ENCODE results near the gene KRT79. TPM values are rescaled to one million over a fixed set of nuclear protein-coding genes. Genes with fewer than 3 reads are reported as not detected.

KRT79 gene
- total RNA-seq, 1 experiment from 2014 or later: not detected

DNA sequence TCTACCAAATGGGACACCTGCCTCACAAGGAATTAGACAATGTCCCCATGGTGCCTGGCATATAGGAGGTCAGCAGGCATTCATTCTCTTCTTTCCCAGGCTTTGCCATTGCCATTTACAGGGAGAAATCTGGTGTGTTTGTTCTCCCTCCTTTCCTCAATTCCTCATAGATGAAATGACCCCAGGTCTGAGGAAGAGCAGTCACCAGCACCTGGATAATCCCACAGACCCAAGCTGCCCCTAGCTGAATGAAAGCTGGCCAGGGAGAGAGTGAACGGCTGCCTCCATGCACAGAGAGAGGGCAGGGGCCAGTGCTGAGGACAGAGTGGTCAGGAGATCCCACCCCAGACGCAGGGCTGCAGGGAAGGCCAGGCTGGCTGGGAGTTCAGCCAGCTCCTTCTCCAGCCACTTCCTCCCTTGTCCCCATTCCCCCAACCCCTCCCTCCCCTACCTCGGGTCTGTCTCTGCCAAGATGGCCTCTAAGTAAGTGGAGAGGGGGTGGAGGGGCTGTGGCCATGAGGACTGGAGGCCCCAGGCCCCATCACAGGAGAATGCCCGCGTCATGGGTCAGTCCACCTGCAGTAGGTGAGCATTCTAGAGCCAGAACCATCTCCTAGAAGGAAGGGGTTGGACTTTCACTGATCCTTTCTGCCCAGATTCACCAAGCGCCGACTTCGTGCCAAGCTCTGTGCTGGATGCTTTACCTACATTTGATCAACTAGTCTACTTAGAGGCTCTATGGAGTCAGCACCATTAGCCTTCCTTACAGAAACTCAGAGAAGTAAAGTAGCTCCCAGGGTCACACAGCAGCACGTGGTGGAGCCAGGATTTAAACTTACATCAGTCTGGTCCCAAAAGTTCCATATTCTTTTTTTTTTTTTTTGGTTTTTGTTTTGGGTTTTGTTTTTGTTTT, 18.2 kb downstream of the KRT79 start:
- H3K9me3 Mint-ChIP-seq (ENCODE audit: low read depth, unreplicated experiment): no peaks in the 10 kb centered on the region
- CTCF ChIA-PET: no interaction called here
- no peak overlapping the region for H3K4me3 Mint-ChIP-seq (ENCODE audit: low read depth, unreplicated experiment)
- intact Hi-C loops (cut with micrococcal nuclease; ENCODE audit: unreplicated experiment): no loop called here
- TF ChIP-seq, protein P1, sequence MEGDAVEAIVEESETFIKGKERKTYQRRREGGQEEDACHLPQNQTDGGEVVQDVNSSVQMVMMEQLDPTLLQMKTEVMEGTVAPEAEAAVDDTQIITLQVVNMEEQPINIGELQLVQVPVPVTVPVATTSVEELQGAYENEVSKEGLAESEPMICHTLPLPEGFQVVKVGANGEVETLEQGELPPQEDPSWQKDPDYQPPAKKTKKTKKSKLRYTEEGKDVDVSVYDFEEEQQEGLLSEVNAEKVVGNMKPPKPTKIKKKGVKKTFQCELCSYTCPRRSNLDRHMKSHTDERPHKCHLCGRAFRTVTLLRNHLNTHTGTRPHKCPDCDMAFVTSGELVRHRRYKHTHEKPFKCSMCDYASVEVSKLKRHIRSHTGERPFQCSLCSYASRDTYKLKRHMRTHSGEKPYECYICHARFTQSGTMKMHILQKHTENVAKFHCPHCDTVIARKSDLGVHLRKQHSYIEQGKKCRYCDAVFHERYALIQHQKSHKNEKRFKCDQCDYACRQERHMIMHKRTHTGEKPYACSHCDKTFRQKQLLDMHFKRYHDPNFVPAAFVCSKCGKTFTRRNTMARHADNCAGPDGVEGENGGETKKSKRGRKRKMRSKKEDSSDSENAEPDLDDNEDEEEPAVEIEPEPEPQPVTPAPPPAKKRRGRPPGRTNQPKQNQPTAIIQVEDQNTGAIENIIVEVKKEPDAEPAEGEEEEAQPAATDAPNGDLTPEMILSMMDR (IDR thresholded peaks at IDR 0.05; ENCODE audit: unreplicated experiment): no peak
- H3K27me3 Mint-ChIP-seq (ENCODE audit: unreplicated experiment): peaks cover 46% of the 10 kb centered on the region
- no TSS peak for BruUV-seq (replicated peaks)
- no peak overlapping the region for H3K27ac Mint-ChIP-seq (ENCODE audit: unreplicated experiment)
- no peaks in the 10 kb centered on the region for H3K36me3 Mint-ChIP-seq (ENCODE audit: insufficient read depth, unreplicated experiment)
- DNase-seq: no peak
- peaks cover 8% of the 10 kb centered on the region for H3K4me1 Mint-ChIP-seq (ENCODE audit: low read depth, unreplicated experiment)

DNA sequence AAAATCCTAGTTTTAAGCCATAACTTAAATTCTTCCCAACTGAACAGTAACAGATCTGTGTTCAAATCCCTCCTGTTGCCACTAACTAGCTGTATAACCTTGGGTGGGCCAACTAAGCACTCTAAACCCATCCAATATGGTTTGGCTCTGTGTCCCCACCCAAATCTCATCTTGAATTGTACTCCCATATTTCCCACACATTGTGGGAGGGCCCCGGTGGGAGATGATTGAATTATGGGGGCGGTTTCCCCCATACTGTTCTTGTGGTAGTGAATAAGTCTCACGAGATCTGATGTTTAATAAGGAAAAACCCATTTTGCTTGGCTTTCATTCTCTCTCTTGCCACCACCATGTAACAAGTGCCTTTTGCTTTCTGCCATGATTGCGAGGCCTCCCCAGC, 18.9 kb downstream of the KRT79 start:
- no TSS peak for BruUV-seq (replicated peaks)
- no peaks in the 10 kb centered on the region for H3K36me3 Mint-ChIP-seq (ENCODE audit: insufficient read depth, unreplicated experiment)
- no peak overlapping the region for H3K4me3 Mint-ChIP-seq (ENCODE audit: low read depth, unreplicated experiment)
- TF ChIP-seq, protein P1 (IDR thresholded peaks at IDR 0.05; ENCODE audit: unreplicated experiment): no peak
- CTCF ChIA-PET: no interaction called here
- no peaks in the 10 kb centered on the region for H3K9me3 Mint-ChIP-seq (ENCODE audit: low read depth, unreplicated experiment)
- intact Hi-C loops (cut with micrococcal nuclease; ENCODE audit: unreplicated experiment): no loop called here
- H3K27me3 Mint-ChIP-seq (ENCODE audit: unreplicated experiment): peaks cover 46% of the 10 kb centered on the region
- DNase-seq: no peak
- H3K27ac Mint-ChIP-seq (ENCODE audit: unreplicated experiment): no peak overlapping the region
- H3K4me1 Mint-ChIP-seq (ENCODE audit: low read depth, unreplicated experiment): peaks cover 8% of the 10 kb centered on the region

DNA sequence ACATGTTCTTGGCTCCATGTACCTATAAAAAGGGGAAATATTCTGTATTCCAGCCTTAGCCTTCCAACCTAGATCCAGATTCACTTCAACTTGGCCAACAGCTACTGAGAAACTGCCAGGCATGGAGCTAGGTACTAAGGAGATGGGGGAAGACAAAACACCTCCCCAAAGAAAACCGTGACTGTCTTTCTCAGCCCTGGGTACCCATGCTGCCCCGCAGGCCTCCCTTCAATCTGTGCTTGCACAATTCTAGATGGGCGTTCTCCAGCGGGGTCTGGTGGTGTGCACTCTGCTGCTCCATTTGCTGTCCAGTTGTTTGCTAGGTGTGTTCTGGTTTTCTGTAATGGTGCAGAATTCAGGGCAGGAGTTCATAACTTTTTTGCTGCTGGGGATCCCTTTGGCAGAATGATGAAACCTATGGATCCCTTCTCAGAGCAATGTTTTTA, 19.4 kb downstream of the KRT79 start:
- intact Hi-C loops (cut with micrococcal nuclease; ENCODE audit: unreplicated experiment): no loop called here
- no peaks in the 10 kb centered on the region for H3K36me3 Mint-ChIP-seq (ENCODE audit: insufficient read depth, unreplicated experiment)
- BruUV-seq (replicated peaks): no TSS peak
- H3K9me3 Mint-ChIP-seq (ENCODE audit: low read depth, unreplicated experiment): no peaks in the 10 kb centered on the region
- peaks cover 46% of the 10 kb centered on the region for H3K27me3 Mint-ChIP-seq (ENCODE audit: unreplicated experiment)
- H3K4me1 Mint-ChIP-seq (ENCODE audit: low read depth, unreplicated experiment): peaks cover 8% of the 10 kb centered on the region
- H3K4me3 Mint-ChIP-seq (ENCODE audit: low read depth, unreplicated experiment): no peak overlapping the region
- DNase-seq: no peak
- CTCF ChIA-PET: no interaction called here
- TF ChIP-seq, protein P1 (IDR thresholded peaks at IDR 0.05; ENCODE audit: unreplicated experiment): no peak
- H3K27ac Mint-ChIP-seq (ENCODE audit: unreplicated experiment): no peak overlapping the region

DNA sequence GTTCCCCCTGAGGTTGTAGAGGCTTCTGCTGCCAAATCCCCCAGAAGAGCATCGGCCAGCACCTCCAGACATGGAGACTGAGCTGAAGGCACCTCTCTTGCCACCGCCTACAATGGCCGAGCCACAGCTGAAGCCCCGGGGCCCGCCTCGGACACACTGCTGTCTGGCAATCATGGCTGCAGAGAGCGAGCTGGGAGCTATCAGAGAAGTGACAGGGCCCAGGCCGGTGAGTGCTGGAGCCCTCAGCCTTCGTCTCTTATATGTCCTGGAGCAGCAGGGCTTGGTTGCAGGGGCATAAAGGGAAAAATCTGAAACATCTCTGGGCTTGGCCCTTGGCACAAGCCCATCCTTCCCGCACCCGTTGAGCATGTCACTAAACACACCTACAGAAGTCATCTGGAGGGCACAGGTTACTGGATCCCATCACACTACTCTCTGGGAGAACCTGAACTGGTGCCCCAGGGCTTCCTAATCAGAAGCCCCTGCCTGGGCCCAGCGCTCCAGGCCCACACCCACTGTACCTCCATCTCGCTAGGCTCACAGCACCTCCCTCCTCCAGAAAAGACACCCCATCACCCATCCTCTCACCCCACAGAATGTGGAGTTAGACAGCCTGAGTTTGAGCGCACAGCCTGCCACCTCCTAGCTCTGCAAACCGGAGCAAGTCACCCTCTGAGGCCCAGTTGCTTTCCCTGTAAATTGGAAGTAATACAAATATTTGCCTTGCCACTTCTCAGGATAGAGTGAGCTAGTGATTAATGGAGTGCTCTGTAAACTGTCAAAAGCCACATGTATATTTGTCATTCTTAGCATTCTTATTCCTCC, 20.0 kb downstream of the KRT79 start, which contains the start of gene KRT4:
Gene KRT4 (minus strand): TSS at position 232 of the 825 bp plus-strand sequence. CDS start 58 bp downstream, at position 174.
- no peak within 1 kb of the TSS for H3K27ac Mint-ChIP-seq (ENCODE audit: unreplicated experiment)
- intact Hi-C loops (cut with micrococcal nuclease; ENCODE audit: unreplicated experiment): no loop called here
- DNase-seq: no peak
- no peaks in the 10 kb centered on the region for H3K9me3 Mint-ChIP-seq (ENCODE audit: low read depth, unreplicated experiment)
- CTCF ChIA-PET: no interaction called here
- H3K4me3 Mint-ChIP-seq (ENCODE audit: low read depth, unreplicated experiment): no peak within 1 kb of the TSS
- peaks cover 8% of the 10 kb centered on the region for H3K4me1 Mint-ChIP-seq (ENCODE audit: low read depth, unreplicated experiment)
- TF ChIP-seq, protein P1 (IDR thresholded peaks at IDR 0.05; ENCODE audit: unreplicated experiment): no peak
- BruUV-seq (replicated peaks): no TSS peak
- H3K27me3 Mint-ChIP-seq (ENCODE audit: unreplicated experiment): peaks cover 46% of the 10 kb centered on the region
- H3K36me3 Mint-ChIP-seq (ENCODE audit: insufficient read depth, unreplicated experiment): no peaks in the 10 kb centered on the region
